ENCODE measurements around the gene MSI1. TPM values are rescaled to one million over a fixed set of nuclear protein-coding genes. Genes with fewer than 3 reads are reported as not detected.

MSI1 gene
- not detected for total RNA-seq

DNA sequence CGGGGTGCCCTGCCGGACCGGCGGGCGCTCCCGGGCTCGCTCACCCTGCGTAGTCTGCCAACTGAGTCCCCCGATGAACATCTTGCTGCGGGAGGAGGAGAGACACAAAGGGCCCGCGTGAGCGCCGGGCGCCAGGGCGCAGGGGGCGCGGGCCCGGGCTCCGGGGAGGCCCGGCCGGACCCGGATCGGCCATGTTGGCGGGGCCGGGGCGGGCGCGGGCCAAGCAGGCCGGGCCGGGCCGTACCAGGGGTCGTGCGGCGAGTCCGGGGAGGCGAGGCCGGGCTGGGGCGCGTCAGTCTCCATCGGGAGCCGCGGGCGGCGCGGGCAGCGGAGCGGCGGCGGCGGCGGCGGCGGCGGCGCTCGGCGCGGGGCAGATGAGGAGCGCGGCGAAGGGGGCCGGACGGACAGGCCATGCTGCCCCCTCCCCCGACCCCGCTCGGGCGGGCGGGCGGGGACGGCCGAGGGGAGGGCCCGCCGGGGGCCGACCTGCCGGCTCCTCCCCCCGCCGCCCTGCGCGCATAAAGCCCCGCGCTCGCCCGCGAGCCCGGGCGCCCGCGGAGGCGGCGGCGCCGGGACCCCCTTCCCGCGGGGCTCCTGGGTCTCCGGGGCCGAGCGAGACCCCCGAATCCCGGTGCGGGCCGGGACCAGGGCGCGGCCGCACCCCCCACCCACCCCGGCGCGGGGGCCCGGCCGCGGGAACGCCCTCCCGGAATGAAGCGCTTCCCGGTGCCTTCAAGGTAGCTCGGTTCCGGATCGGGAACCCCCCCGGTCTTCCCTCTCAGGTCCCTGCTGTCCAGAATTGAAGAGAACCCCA, at the start of gene MSI1:
MSI1 (minus strand) TSS at position 376 of the 814 bp plus-strand sequence; CDS start at position 303, 73 bp downstream.
- Mint-ChIP-seq H3K4me1 (ENCODE audit: low read depth) (peaks cover 10% of the 10 kb centered on the region), H3K4me3 (peak within 1 kb of the TSS; percentile 49), H3K27ac (no peak within 1 kb of the TSS), H3K27me3 (ENCODE audit: low read depth) (peaks cover 68% of the 10 kb centered on the region), H3K9me3 (ENCODE audit: insufficient read depth) (no peaks in the 10 kb centered on the region), H3K36me3 (ENCODE audit: low read depth) (no peaks in the 10 kb centered on the region)
- ChIA-PET CTCF (no interaction called here), POLR2A (no interaction called here)
- DNase-seq (no peak), ATAC-seq (peak; percentile 52)

GRCh38 chr12:120417917-120418580, 49.1 kb upstream of the MSI1 start:
- ATAC-seq (no peak), DNase-seq (no peak)
- no peaks in the 10 kb centered on the region for H3K36me3 Mint-ChIP-seq (ENCODE audit: low read depth)
- H3K4me3 Mint-ChIP-seq = no peak overlapping the region
- no peak overlapping the region for H3K27ac Mint-ChIP-seq
- POLR2A ChIA-PET = no interaction called here
- CTCF ChIA-PET = interaction anchor here (0.8 to 0.9 kb wide), 2 partner anchors 12 to 20 kb away, joined by 3 to 4 read pairs; partner anchors contain the start of gene COX6A1
- H3K4me1 Mint-ChIP-seq (ENCODE audit: low read depth) = no peaks in the 10 kb centered on the region
- H3K27me3 Mint-ChIP-seq (ENCODE audit: low read depth) = peaks cover 9% of the 10 kb centered on the region
- H3K9me3 Mint-ChIP-seq (ENCODE audit: insufficient read depth) = no peaks in the 10 kb centered on the region

DNA sequence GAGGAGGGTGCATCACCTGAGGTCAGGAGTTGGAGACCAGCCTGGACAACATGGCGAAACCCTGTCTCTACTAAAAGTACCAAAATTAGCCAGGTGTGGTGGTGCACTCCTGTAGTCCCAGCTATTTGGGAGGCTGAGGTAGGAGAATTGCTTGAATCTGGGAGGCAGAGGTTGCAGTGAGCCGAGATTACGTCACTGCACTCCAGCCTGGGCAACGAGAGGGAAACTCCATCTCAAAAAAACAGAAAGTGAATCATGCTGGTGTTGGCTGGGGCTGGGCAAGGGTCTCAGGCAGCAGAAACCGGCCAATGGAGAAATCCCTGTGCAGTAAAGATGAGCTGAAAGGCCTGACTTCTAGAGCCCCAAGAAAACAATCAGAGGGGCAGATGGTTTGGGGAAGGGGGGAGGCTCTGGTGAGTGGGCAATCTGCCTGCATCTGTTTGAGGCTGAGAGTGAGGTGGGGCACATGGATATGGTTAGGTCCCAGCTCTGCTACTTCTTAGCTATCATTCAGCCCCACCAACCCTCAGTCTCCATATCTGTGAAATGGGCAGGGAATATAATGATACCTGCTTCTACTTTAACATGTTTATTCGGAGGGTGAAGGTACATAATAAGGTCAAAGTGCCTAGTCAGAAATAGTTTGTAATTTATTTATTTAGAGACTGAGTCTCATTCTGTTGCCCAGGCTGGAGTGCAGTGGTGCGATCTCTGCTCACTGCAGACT, 47.7 kb upstream of the MSI1 start:
- ChIA-PET POLR2A (no interaction called here), CTCF (interaction anchor here (0.9 kb wide), 1 partner anchor 19 kb away, joined by 3 read pairs; no protein-coding TSS in a partner anchor)
- no peak overlapping the region for H3K27ac Mint-ChIP-seq
- no peak for ATAC-seq
- H3K9me3 Mint-ChIP-seq (ENCODE audit: insufficient read depth) = no peaks in the 10 kb centered on the region
- H3K36me3 Mint-ChIP-seq (ENCODE audit: low read depth) = no peaks in the 10 kb centered on the region
- H3K4me1 Mint-ChIP-seq (ENCODE audit: low read depth) = no peaks in the 10 kb centered on the region
- H3K4me3 Mint-ChIP-seq = no peak overlapping the region
- no peak for DNase-seq
- H3K27me3 Mint-ChIP-seq (ENCODE audit: low read depth) = peaks cover 11% of the 10 kb centered on the region

DNA sequence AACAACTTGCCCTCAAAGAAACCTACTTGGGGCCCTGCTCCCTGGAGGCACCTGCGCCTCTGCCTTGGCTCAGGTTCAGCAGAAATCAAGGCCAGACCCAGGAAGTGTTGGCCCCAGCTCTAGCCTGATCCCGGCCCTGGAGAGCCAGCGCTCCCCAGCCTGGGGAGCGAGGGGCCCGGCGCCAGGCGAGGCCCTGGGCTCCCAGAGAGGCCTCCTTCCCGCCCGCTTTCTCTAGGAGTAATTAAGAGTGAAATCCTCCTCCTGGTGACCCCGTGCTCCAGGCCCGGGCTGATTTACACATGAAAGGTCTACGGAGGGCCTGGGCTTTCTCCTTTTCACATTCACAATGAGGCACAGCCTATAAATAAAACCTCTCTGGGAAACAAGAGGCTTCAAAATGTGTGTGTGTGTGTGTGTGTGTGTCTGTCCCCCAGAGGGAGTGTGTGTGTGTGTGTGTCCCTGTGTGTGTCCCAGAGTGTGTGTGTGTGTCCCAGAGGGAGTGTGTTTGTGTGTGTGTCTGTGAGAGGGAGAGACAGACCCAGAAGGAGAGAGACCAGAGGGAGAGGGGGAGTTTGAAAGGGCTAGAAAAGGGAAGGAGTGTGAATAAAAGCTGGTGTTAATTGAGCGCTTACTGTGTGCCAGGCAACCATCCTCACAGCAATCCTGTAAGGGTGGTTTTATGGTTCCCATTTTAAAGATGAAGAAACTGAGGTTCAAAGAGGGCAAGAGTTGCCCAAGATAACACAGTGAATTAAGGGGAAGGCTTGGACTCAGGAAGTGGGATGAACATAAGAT, 45.1 kb upstream of the MSI1 start:
- Mint-ChIP-seq H3K4me3 (no peak overlapping the region), H3K27ac (no peak overlapping the region), H3K36me3 (ENCODE audit: low read depth) (no peaks in the 10 kb centered on the region), H3K9me3 (ENCODE audit: insufficient read depth) (no peaks in the 10 kb centered on the region), H3K27me3 (ENCODE audit: low read depth) (peaks cover 11% of the 10 kb centered on the region), H3K4me1 (ENCODE audit: low read depth) (no peaks in the 10 kb centered on the region)
- DNase-seq (no peak), ATAC-seq (no peak)
- ChIA-PET CTCF (no interaction called here), POLR2A (no interaction called here)

DNA sequence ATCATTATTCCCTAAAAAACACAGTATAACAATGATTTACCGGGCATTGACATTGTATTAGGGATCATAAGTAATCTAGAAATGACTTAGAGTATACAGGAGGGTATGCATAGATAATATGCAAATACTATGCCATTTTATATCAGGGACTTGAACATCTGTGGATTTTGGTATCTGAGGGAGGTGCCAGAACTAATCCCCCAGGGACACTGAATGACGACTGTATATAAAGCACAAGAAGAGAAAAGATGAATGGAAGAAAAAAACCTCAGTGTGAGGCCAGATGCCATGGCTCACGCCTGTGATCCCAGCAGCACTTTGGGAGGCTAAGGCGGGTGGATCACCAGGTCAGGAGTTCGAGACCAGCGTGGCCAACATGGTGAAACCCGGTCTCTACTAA, 43.5 kb upstream of the MSI1 start:
- POLR2A ChIA-PET = no interaction called here
- Mint-ChIP-seq H3K4me1 (ENCODE audit: low read depth) (no peaks in the 10 kb centered on the region), H3K4me3 (no peak overlapping the region), H3K27me3 (ENCODE audit: low read depth) (peaks cover 8% of the 10 kb centered on the region), H3K9me3 (ENCODE audit: insufficient read depth) (no peaks in the 10 kb centered on the region), H3K36me3 (ENCODE audit: low read depth) (no peaks in the 10 kb centered on the region), H3K27ac (no peak overlapping the region)
- DNase-seq = no peak
- CTCF ChIA-PET = no interaction called here
- ATAC-seq = no peak

DNA sequence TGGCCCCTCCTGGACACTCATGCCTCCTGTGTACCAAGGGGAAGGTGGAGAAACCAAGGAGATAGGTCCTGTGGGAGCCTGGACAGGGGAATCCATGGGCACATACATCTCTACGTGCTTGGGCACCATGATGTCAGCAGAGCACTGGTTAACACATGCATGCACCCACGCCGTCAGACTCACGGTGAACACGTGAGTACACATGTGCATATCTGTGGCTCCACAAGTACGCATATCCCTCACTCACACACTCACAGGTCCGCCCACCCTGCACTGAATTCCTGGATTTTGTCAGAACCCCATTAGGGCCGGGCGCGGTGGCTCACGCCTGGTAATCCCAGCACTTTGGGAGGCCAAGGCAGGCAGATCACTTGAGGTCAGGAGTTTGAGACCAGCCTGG, 39.8 kb upstream of the MSI1 start:
- H3K4me1 Mint-ChIP-seq (ENCODE audit: low read depth) = peaks cover 2% of the 10 kb centered on the region
- H3K9me3 Mint-ChIP-seq (ENCODE audit: insufficient read depth) = no peaks in the 10 kb centered on the region
- ChIA-PET POLR2A (no interaction called here), CTCF (no interaction called here)
- DNase-seq (no peak), ATAC-seq (no peak)
- H3K27me3 Mint-ChIP-seq (ENCODE audit: low read depth) = peaks cover 2% of the 10 kb centered on the region
- H3K4me3 Mint-ChIP-seq = no peak overlapping the region
- no peak overlapping the region for H3K27ac Mint-ChIP-seq
- H3K36me3 Mint-ChIP-seq (ENCODE audit: low read depth) = no peaks in the 10 kb centered on the region

- ChIA-PET CTCF (interaction anchor here (1.1 kb wide), 1 partner anchor 49 kb away, joined by 4 read pairs; no protein-coding TSS in a partner anchor), POLR2A (no interaction called here)
- no peak overlapping the region for H3K4me3 Mint-ChIP-seq
- H3K27ac Mint-ChIP-seq = no peak overlapping the region
- peaks cover 2% of the 10 kb centered on the region for H3K4me1 Mint-ChIP-seq (ENCODE audit: low read depth)
- no peaks in the 10 kb centered on the region for H3K27me3 Mint-ChIP-seq (ENCODE audit: low read depth)
- no peaks in the 10 kb centered on the region for H3K36me3 Mint-ChIP-seq (ENCODE audit: low read depth)
- no peak for DNase-seq
- H3K9me3 Mint-ChIP-seq (ENCODE audit: insufficient read depth) = no peaks in the 10 kb centered on the region
- ATAC-seq = no peak
Measured at GRCh38 chr12:120406553-120406952, 37.6 kb upstream of the MSI1 start.

DNA sequence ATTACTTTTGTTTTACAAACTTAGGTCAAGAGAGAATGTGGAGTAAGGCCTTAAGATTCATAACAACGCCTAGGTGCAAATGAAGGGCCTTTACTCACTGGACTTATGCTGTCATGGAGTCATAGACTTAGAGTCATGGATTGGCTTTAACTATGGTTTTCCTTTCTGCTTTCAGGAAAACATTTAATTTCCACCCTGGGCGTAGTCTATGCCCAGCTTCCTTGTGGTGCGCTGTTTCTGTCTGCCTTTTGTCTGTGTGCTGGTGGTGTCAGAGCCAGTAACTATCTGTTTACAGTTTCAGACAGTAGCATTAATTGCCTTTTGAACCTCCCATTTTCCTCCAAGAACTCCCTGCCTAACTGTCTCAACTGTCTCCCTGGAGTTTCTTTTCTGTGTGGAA, 37.1 kb upstream of the MSI1 start:
- DNase-seq (no peak), ATAC-seq (no peak)
- H3K36me3 Mint-ChIP-seq (ENCODE audit: low read depth) = no peaks in the 10 kb centered on the region
- H3K9me3 Mint-ChIP-seq (ENCODE audit: insufficient read depth) = no peaks in the 10 kb centered on the region
- H3K27ac Mint-ChIP-seq = no peak overlapping the region
- ChIA-PET CTCF (no interaction called here), POLR2A (no interaction called here)
- H3K4me1 Mint-ChIP-seq (ENCODE audit: low read depth) = peaks cover 2% of the 10 kb centered on the region
- H3K4me3 Mint-ChIP-seq = no peak overlapping the region
- no peaks in the 10 kb centered on the region for H3K27me3 Mint-ChIP-seq (ENCODE audit: low read depth)

DNA sequence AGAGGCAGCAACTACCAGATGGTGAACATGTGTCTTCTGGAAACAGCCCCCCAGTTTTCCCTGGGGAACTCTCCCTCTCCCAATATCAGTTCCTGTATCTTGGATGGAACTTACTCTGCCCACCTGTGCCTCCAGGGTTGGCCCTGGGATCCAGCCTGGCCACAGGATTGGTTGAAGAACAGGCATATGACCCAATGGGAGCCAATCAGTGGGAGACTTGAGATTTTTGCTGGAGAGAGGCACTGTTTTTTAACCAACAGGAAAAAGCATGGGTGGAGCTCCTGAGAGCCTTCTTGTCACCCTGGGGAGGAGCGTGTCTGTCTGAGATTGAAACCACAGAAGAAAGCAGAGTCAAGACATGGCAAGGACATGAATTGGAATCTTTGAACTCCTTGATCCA, 35.3 kb upstream of the MSI1 start:
- ChIA-PET POLR2A (no interaction called here), CTCF (interaction anchor here (1.0 kb wide), 1 partner anchor 26 kb away, joined by 3 read pairs; no protein-coding TSS in a partner anchor)
- DNase-seq = no peak
- H3K36me3 Mint-ChIP-seq (ENCODE audit: low read depth) = no peaks in the 10 kb centered on the region
- no peaks in the 10 kb centered on the region for H3K9me3 Mint-ChIP-seq (ENCODE audit: insufficient read depth)
- no peak overlapping the region for H3K27ac Mint-ChIP-seq
- H3K27me3 Mint-ChIP-seq (ENCODE audit: low read depth) = no peaks in the 10 kb centered on the region
- no peak for ATAC-seq
- no peak overlapping the region for H3K4me3 Mint-ChIP-seq
- peaks cover 2% of the 10 kb centered on the region for H3K4me1 Mint-ChIP-seq (ENCODE audit: low read depth)

DNA sequence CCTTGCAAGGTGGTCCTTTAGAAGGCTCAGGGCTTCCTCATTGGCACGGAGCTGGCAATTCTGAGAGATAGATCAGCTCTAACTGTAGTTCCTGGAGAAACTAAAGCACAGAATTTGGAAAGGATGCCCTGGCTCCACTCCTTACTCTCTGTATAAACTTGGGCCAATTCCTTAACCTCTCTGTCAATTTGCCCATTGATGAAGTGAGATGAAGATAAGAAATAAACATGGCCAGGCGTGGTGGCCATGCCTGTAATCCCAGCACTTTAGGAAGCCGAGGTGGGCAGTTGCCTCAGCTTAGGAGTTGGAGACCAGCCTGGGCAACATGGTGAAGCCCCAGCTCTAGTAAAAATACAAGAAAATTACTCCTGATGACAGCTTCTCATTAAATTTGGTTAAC, 34.9 kb upstream of the MSI1 start:
- Mint-ChIP-seq H3K9me3 (ENCODE audit: insufficient read depth) (no peaks in the 10 kb centered on the region), H3K4me1 (ENCODE audit: low read depth) (peaks cover 2% of the 10 kb centered on the region), H3K4me3 (no peak overlapping the region), H3K27ac (no peak overlapping the region), H3K36me3 (ENCODE audit: low read depth) (no peaks in the 10 kb centered on the region), H3K27me3 (ENCODE audit: low read depth) (peaks cover under 1% of the 10 kb centered on the region)
- ATAC-seq (no peak), DNase-seq (no peak)
- CTCF ChIA-PET = interaction anchor here (1.0 to 1.4 kb wide), 2 partner anchors 26 to 47 kb away, joined by 3 to 4 read pairs; no protein-coding TSS in a partner anchor
- POLR2A ChIA-PET = no interaction called here

DNA sequence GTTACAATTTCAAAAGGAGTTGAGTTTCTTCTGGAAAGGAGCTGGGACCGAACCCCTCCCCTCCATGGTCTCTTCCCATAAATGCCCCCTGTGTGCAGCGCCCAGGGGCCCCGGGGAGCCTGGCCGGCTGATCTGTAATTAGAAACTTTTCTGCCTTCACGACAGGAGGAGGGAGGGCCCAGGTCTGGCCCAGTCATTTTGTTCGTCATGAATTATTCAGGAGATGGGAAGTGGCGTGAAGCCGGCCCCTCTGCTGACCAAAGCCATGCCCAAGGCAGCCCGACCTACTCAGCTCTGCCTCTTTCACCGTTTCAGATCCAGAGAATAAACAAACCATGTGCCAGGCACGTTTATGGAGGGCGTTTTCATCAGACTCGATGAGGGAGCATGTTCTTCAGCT, 33.3 kb upstream of the MSI1 start:
- Mint-ChIP-seq H3K4me3 (no peak overlapping the region), H3K27me3 (ENCODE audit: low read depth) (peaks cover 6% of the 10 kb centered on the region), H3K9me3 (ENCODE audit: insufficient read depth) (no peaks in the 10 kb centered on the region), H3K27ac (no peak overlapping the region), H3K36me3 (ENCODE audit: low read depth) (no peaks in the 10 kb centered on the region), H3K4me1 (ENCODE audit: low read depth) (peaks cover 2% of the 10 kb centered on the region)
- DNase-seq = no peak
- ATAC-seq = no peak
- ChIA-PET CTCF (no interaction called here), POLR2A (no interaction called here)
